H1 (cell line): ENCODE measurements around the gene EGR1. TPM values are rescaled to one million over a fixed set of nuclear protein-coding genes. Genes with fewer than 3 reads are reported as not detected.
A peak's percentile ranks its signal among the peaks of the same experiment; 100 is the strongest.

Source experiments
- ASH2L ChIP-seq: fragments of 200-600, 300-600 bp; sonication (generic); IDR thresholded peaks from one replicate; pipeline ENCODE4 v1.7.1; 2017; ENCODE audit warnings: low read length
- CBX5 ChIP-seq: fragments of 300-800, 300-1000 bp; sonication (generic); IDR thresholded peaks from 2 replicates; pipeline ENCODE4 v1.7.1; 2016; ENCODE audit warnings: antibody characterized with exemption, low read length, low read depth
- CEBPB ChIP-seq: IDR thresholded peaks from 2 replicates; pipeline ENCODE4 v1.6.1; 2012; ENCODE audit warnings: low read depth, low read length
- CHD1 ChIP-seq: IDR thresholded peaks from 2 replicates; pipeline ENCODE4 v1.6.1; 2012; ENCODE audit warnings: low read depth, low read length, improper control_type of control experiment
- HDAC2 ChIP-seq, 2 experiments: fragments of 300-600 bp in 1 of 2; sonication (generic) in 1 of 2; IDR thresholded peaks; 2 replicates each; pipeline ENCODE4 v1.6.1; 2011 to 2012; ENCODE audit warnings: low read depth in 2 of 2, low read length in 2 of 2, mild to moderate bottlenecking in 2 of 2, moderate library complexity in 2 of 2, borderline replicate concordance in 1 of 2, inconsistent platforms in 1 of 2
- HDAC6 ChIP-seq: IDR thresholded peaks from one replicate; pipeline ENCODE4 v1.7.1; 2012; ENCODE audit warnings: low read depth, mild to moderate bottlenecking, inconsistent platforms, low read length, moderate library complexity
- JUN ChIP-seq: IDR thresholded peaks from 2 replicates; pipeline ENCODE4 v1.6.1; 2011; ENCODE audit warnings: low read depth, mild to moderate bottlenecking, improper control_type of control experiment, low read length
- JUND ChIP-seq: IDR thresholded peaks from 2 replicates; pipeline ENCODE4 v1.6.1; 2011; ENCODE audit warnings: mild to moderate bottlenecking, improper control_type of control experiment, low read length
- KDM1A ChIP-seq: fragments of 200-600, 300-600 bp; sonication (generic); IDR thresholded peaks from 2 replicates; pipeline ENCODE4 v1.7.1; 2016; ENCODE audit warnings: mild to moderate bottlenecking, low read length, borderline replicate concordance
- MAFK ChIP-seq: IDR thresholded peaks from 2 replicates; pipeline ENCODE4 v1.6.1; 2012; ENCODE audit warnings: low read depth, mild to moderate bottlenecking, improper control_type of control experiment, low read length
- POLR2A ChIP-seq, 2 experiments: IDR thresholded peaks; 1 replicate in 1 of 2; 2 replicates in 1 of 2; pipeline ENCODE4 v1.6.1; 2011; ENCODE audit warnings: low read depth in 2 of 2, low read length in 2 of 2, mild to moderate bottlenecking in 2 of 2; ENCODE audit errors: control extremely low read depth in 1 of 2
- POU5F1 ChIP-seq: IDR thresholded peaks from 2 replicates; pipeline ENCODE4 v1.6.1; 2011; ENCODE audit warnings: low read depth, mild to moderate bottlenecking, low read length, moderate library complexity
- RBBP5 ChIP-seq: IDR thresholded peaks from 2 replicates; pipeline ENCODE4 v1.7.1; 2012; ENCODE audit warnings: low read depth, mild to moderate bottlenecking, inconsistent platforms, low read length, moderate library complexity, borderline replicate concordance
- SAP30 ChIP-seq: fragments of 300-600 bp; sonication (generic); IDR thresholded peaks from 2 replicates; pipeline ENCODE4 v1.7.1; 2012; ENCODE audit warnings: low read length, moderate library complexity, mild to moderate bottlenecking, inconsistent platforms; ENCODE audit not compliant: insufficient read depth, insufficient replicate concordance
- SIN3A ChIP-seq, 2 experiments: IDR thresholded peaks in 1 of 2; conservative IDR thresholded peaks in 1 of 2; 2 replicates each; pipeline ENCODE4 v1.6.1; 2011 to 2012; ENCODE audit warnings: low read length in 2 of 2, improper control_type of control experiment in 1 of 2, low read depth in 1 of 2, mild to moderate bottlenecking in 1 of 2
- SP2 ChIP-seq: IDR thresholded peaks from 2 replicates; pipeline ENCODE4 v1.6.1; 2012; ENCODE audit warnings: mild to moderate bottlenecking, low read length, inconsistent platforms
- SRF ChIP-seq: IDR thresholded peaks from 2 replicates; pipeline ENCODE4 v1.6.1; 2011; ENCODE audit warnings: mild to moderate bottlenecking, low read depth, low read length, moderate library complexity
- SUZ12 ChIP-seq: fragments of 200-600 bp; sonication (generic); IDR thresholded peaks from 2 replicates; pipeline ENCODE4 v1.6.1; 2012; ENCODE audit warnings: mild to moderate bottlenecking, inconsistent platforms, low read length, moderate library complexity, mixed read lengths
- TAF1 ChIP-seq: IDR thresholded peaks from 2 replicates; pipeline ENCODE4 v1.6.1; 2011; ENCODE audit warnings: mild to moderate bottlenecking, low read depth, low read length
- TCF12 ChIP-seq: IDR thresholded peaks from 2 replicates; pipeline ENCODE4 v1.6.1; 2011; ENCODE audit warnings: low read depth, mild to moderate bottlenecking, low read length
- TEAD4 ChIP-seq: IDR thresholded peaks from 2 replicates; pipeline ENCODE4 v1.6.1; 2012; ENCODE audit warnings: low read depth, low read length, inconsistent platforms, mixed read lengths
- polyA plus RNA-seq, 7 experiments: library from polyadenylated mRNA; depleted of rRNA in 3 of 7; stranded (reverse) in 5 of 7; unstranded in 2 of 7; fragments of >200 nt in 5 of 7; fragments of 200-250 nt in 2 of 7; gene quantifications; 1 replicate in 5 of 7; 2 replicates in 1 of 7; 4 replicates in 1 of 7; pipeline versions ENCODE4 v1.2.1 to v1.2.3, GENCODE V29; 2011 to 2013; ENCODE audit warnings: missing spikeins in 2 of 7, mixed read lengths in 2 of 7
- total RNA-seq: library from RNA; stranded (reverse); fragmentation: NEBNext Ultra II Directional; extraction: Animal tissue kit (Norgen Biotek cat#: 25700); gene quantifications from 2 replicates; pipeline ENCODE4 v1.2.1, GENCODE V29; 2021
- TF ChIP-seq, protein P1 (sequence below): IDR thresholded peaks from 2 replicates; pipeline ENCODE4 v1.6.1; 2011; ENCODE audit warnings: low read length, improper control_type of control experiment
- TF ChIP-seq, protein P2 (sequence below): IDR thresholded peaks from 2 replicates; pipeline ENCODE4 v1.6.1; 2012; ENCODE audit warnings: inconsistent platforms

EGR1 gene
- total and polyA plus RNA-seq, 2 of the 8 experiments (the other 6 are each of a cell fraction or from before 2014, with no cell fraction given): 16.2 to 35.5 TPM

DNA sequence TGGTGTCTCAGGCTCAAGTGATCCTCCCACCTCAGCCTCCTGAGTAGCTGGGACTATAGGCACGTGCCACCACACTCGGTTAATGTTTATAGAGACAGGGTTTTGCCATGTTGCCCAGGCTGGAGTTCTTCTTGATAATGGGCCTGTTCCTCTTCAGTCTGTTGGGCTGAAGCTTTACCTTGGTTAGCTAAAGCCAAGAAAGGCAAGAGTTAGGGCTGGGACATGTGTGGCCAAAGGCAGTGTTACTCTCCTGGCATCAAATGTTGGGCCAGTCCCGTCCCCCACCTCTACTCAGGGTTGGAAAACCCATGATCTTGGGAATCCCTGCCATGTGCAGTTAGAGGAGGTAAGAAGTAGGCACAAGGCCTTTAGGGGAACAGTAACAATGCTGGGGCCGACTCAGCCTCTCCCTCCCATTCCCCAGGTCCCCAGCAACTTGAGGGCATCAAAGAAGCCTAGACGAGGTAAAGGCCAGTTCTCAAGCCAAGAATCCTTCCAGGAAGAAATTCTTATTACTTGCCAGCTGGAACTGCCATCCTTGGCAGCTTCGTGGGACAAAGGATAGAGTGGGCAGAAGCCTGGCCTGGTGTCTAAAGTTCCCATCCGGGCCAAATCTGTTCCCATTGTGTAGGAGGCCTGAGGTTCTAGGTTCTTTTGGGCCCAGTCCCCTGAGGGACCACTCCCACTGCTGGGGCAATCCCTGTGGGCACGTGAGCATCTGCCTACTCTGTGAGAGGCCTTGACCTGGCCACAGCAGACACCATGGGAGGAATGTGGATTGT is 4.5 kb downstream of the EGR1 start (continued):
- TF ChIP-seq, protein P1, sequence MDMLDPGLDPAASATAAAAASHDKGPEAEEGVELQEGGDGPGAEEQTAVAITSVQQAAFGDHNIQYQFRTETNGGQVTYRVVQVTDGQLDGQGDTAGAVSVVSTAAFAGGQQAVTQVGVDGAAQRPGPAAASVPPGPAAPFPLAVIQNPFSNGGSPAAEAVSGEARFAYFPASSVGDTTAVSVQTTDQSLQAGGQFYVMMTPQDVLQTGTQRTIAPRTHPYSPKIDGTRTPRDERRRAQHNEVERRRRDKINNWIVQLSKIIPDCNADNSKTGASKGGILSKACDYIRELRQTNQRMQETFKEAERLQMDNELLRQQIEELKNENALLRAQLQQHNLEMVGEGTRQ: peak; percentile 58; the same call in 1 of the 2 replicates
- peak in 1 of 2 experiments; percentile 93; a peak in 2 of 3 replicates for TF ChIP-seq POLR2A (IDR thresholded peaks at IDR 0.05; ENCODE audit: control extremely low read depth in 1 of 2, low read depth in 2 of 2, low read length in 2 of 2)
- no peak for TF ChIP-seq JUN
- no peak for TF ChIP-seq KDM1A
- TF ChIP-seq TAF1: no peak; the same call in 1 of the 2 replicates
- no peak for TF ChIP-seq ASH2L
- no peak for TF ChIP-seq POU5F1
- TF ChIP-seq SP2: no peak
- no peak for TF ChIP-seq RBBP5
- TF ChIP-seq, protein P2, sequence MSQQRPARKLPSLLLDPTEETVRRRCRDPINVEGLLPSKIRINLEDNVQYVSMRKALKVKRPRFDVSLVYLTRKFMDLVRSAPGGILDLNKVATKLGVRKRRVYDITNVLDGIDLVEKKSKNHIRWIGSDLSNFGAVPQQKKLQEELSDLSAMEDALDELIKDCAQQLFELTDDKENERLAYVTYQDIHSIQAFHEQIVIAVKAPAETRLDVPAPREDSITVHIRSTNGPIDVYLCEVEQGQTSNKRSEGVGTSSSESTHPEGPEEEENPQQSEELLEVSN: peak; percentile 36
- TF ChIP-seq HDAC2 (IDR thresholded peaks at IDR 0.05; ENCODE audit: borderline replicate concordance in 1 of 2, low read depth in 2 of 2, low read length in 2 of 2): no peak
- TF ChIP-seq SUZ12: no peak
- peak; percentile 76 for TF ChIP-seq HDAC6
- peak in 1 of 2 experiments; percentile 61; a peak in 2 of 4 replicates for TF ChIP-seq SIN3A (conservative IDR thresholded peaks at IDR 0.05 in 1 of 2, IDR thresholded peaks at IDR 0.05 in 1 of 2; ENCODE audit: low read depth in 1 of 2, low read length in 2 of 2)
- TF ChIP-seq CHD1: no peak
- no peak for TF ChIP-seq SAP30
- no peak for TF ChIP-seq CBX5
- TF ChIP-seq SRF: no peak
- no peak for TF ChIP-seq MAFK
- TF ChIP-seq TCF12: peak; percentile 57; the same call in 1 of the 2 replicates
- TF ChIP-seq JUND: no peak; the same call in 1 of the 2 replicates
- no peak for TF ChIP-seq CEBPB
- peak; percentile 47; the same call in 1 of the 2 replicates for TF ChIP-seq TEAD4
